Kidney tubule cell (primary cell): ENCODE measurements around the gene TRIM40.
A peak's percentile ranks its signal among the peaks of the same experiment; 100 is the strongest.
"Not testable (repeated sequence)": the region's sequence is repeated elsewhere in the genome, so short reads cannot be mapped to it uniquely, and the experiment has no call there.

Experiments
- DNase-seq: peaks from one replicate; pipeline ENCODE4 v3.0.0-alpha.2; 2018; ENCODE audit warnings: low spot score

Gene TRIM40

DNA sequence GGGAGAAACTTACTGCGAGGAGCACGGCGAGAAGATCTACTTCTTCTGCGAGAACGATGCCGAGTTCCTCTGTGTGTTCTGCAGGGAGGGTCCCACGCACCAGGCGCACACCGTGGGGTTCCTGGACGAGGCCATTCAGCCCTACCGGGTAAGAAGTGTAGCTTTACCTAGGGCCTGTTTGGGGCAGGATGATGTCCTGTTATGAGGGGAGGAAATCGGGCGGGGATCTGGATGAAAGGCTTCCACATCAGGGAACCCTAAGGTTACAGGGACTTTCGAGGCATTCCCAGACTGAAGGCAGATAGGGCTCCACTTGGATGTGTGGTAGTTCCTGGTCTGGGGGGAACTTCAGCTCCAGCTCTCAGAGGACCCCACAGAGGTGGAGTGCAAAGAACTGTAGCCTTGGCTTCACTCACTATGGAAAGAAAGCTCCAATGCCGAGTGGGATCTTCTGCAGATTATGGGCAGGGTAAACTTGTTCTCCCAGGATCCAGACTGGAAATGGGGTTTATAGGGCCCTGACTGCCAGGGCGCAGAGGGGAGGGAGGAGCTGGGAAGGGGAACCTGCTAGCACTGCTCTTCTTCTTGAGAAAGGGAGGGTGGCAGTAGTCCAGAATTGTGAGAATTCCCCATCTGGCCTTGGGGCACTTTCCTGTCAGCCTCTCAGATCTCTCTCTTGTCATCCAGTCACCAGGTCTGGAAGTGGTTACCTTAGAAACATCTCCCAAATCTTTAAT is 28.1 kb downstream of the TRIM40 start:
- no peak for DNase-seq

- DNase-seq, result no peak
Observed at GRCh38 chr6:30164714-30165113, 28.8 kb downstream of the TRIM40 start.

GRCh38 chr6:30165238-30165637 is 29.3 kb downstream of the TRIM40 start:
- not testable (repeated sequence) for DNase-seq

- DNase-seq, result no peak
Observed at GRCh38 chr6:30167101-30167500, 31.2 kb downstream of the TRIM40 start.

DNA sequence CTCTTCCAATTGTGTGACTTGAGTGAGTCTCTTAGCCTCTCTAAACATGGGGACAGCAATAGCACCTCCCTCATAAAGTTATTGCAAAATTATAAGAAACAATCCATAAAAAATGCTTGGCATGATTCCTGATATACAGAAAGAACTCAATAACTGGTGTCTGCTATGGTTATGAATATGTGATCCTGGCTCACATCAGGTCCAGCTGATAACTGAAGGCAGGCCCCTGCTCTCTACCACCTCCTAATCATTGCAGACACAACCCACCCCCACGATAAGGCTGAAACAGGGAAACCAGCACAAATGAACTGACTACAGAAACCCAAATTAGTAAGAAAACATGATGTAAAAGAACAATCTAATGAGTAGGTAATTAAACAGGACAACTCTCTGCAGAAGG is 32.8 kb downstream of the TRIM40 start:
- no peak for DNase-seq

DNA sequence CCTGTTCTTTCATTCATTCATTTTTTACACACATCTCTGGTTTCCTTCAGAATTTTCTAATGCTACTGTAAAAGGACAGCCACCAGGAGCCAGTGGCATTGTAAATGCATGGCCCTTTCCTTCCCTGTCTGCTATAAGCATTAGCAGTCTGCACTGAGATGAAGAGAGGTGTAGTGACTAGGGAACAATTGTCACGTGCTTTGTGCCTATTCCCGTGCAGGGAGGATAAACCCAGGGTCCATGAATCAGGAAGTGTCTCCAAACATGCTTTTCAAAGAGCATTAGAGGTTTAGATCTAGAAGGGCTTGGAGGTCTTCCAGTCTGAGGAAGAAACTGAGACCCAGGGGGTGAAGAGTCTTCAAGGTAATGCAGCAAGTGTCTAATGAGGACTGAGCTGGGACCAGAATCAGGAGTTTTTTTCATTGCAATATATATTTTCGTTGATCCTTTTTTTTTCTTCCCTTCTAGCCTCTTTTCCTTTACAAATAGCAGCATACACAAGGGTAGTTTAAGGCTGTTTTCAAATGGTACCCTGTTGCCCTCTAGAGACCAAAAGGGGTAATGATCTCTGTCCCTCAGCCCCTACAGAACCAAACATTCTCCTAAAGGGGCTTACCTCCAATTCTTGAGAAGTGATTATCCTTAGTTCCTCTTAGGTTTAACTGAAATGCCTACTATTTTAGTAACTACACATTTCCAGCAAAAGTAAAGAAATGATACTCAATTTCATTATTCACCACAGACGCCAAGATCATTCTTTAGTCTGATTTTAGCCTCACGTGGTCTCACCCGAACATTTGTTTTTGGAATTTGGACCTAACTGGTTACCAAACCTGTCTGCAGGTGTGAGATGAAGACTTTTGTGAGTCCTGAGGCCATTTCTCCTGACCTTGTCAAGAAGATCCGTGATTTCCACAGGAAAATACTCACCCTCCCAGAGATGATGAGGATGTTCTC is 34.0 kb downstream of the TRIM40 start:
- peak; percentile 61 for DNase-seq

GRCh38 chr6:30171677-30172471 is 35.9 kb downstream of the TRIM40 start:
- no peak for DNase-seq

DNA sequence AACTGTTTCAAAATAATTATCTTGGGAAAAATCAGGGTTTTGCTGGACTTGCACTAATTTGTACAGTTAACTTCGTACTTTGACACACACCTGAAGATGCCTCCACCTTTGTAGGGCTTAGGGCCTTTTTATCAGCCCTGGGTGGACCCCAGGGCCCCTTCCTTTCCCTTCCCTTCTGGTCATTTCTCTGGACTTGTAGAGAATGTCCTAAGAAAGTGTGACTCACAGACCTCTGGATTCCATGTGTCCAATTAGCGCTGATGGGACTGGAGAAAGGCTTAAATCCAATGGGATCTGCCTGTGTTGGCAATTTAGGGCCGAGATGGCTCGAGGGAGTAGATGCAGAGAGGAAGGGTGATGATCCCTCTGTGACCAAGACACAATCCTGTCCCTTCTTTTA is 36.7 kb downstream of the TRIM40 start:
- DNase-seq, result no peak

DNA sequence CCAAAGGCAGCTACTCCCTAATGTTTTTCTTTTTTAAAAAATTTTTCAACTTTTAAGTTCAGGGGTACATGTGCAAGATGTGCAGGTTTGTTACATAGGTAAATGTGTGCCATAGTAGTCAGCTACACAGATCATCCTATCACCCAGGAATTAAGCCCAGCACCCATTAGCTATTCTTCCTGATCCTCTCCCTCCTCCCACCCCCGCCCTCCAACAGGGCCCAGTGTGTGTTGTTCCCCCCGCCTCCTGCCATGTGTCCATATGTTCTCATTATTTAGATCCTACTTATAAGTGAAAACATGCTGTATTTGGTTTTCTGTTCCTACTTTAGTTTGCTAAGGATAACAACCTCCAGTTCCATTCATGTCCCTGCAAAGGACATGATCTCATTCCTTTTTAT is 39.8 kb downstream of the TRIM40 start:
- DNase-seq, result no peak

- no peak for DNase-seq
Observed at GRCh38 chr6:30178837-30179236, 42.9 kb downstream of the TRIM40 start.

DNA sequence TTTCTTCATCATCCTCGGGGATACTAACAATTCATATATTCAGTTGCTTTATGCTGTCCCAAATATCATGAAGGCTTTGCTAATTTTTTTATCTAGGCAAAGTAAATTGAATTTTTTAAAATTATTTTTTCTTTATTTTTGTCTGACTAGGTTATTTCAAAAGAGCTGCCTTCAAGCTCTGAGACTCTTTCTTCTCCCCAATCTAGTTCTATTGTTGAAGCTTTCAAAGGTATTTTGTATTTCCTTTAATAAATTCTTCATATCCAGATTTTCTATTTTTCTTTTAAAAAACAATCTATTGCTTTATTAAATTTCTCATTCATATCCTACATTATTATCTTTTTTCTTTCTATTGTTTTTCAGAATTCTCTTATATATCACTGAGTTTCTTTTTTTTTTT is 44.2 kb downstream of the TRIM40 start:
- no peak for DNase-seq

GRCh38 chr6:30184417-30185031 is 48.6 kb downstream of the TRIM40 start:
- no peak for DNase-seq

DNA sequence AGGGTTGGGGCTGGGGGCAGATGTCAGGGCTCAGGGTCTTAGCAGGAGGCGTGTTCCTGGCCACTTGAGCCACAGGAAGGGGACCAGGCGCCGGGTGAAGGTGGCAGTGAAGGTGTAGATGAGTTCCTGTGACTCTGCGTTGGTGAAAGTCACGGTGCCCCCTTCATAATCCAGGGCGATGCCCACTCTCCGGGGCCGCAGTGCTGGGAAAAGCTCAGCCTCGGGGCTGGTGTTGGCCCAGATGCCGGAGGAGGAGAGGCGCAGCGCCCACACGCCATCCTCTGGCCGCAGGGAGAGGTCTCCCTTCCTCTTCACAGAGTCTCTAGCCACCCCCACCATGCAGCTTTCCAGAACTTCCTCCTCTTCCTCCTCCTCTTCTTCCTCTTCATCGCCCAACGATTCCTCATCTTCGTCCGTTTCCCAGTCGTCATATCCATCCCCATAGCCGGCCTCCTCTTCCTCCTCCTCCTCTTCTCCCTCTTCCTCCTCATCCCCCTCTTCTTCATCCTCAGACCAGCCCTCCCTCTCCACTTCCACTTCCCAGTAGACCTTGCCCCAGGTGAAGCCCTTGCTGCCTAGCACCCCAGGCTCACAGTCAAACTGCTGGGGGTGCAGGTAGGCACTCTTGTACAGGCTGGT is 50.0 kb downstream of the TRIM40 start:
- DNase-seq, result no peak

DNA sequence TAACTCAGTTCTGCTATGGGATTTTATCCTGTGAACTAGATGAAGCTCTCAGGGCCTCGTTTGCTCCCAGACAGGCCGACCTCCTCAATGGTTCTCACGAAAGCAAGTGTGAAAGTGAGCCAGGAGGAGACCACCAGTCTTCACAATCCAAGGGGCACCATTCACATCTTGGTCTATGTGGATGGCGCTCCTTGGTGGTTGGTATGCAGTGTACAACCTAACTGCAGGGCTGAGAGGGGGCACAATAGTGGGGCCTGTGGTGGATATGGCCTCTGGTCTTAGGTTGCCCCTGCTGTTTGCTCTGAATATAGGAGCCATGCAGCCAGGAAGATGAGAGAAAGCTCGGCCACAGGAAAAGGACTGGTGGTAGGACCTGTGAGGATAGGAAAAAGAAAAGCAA is 52.6 kb downstream of the TRIM40 start:
- no peak for DNase-seq

GRCh38 chr6:30192076-30192475 is 56.1 kb downstream of the TRIM40 start:
- no peak for DNase-seq

- DNase-seq, result no peak
Observed at GRCh38 chr6:30194797-30195690, 59.1 kb downstream of the TRIM40 start.

GRCh38 chr6:30195951-30196350 is 60.0 kb downstream of the TRIM40 start:
- no peak for DNase-seq

GRCh38 chr6:30196376-30196775 is 60.4 kb downstream of the TRIM40 start:
- DNase-seq, result no peak
